ENCODE results near the gene ZCCHC7. TPM values are rescaled to one million over a fixed set of nuclear protein-coding genes. Genes with fewer than 3 reads are reported as not detected.

The ZCCHC7 gene
- total and polyA plus RNA-seq, 2 donors (not counting 3 experiments of a cell fraction or from before 2014, with no cell fraction given): 7.4 to 14.8 TPM

DNA sequence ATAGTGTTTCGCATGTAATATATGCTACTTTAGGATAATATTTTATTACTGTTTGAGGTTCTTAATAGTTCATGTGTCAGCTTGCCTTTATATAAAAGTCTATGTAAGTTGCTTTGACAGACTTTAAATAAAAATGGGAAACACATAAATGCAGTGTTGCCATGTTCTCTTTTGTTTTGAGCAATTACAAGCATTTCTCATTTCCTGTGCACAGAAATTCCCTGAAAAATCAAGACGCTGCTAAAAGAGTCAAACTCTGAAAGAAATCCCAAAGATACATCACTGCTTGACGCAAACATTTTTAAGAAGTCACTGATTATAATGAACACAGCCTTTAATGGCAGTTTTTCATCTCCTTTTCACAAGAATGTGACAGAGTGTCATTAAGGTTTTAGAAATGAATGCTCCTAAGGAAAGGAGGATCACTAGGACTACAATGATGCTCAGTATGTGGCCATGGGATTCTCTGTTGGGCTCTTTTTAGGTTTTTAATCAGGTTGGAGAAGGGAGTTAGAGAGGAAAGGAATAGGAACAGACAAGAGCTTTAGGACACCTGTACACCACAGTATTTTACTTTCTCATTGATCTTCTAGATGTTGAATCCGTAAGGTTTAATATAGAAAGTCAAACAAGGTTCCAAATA lies 29.4 kb downstream of the ZCCHC7 start:
- ChIA-PET CTCF (no interaction called here), POLR2A (no interaction called here)
- FAIRE-seq: no peak
- no peaks in the 10 kb centered on the region for H3K36me3 ChIP-seq (ENCODE audit: control insufficient read depth in 2 of 2, extremely low read depth in 1 of 2, insufficient read depth in 2 of 2, low read length in 2 of 2)
- peaks cover 13% of the 10 kb centered on the region for H3K4me1 ChIP-seq (ENCODE audit: control insufficient read depth, extremely low read depth, insufficient read depth, low read length)
- H3K9me3 ChIP-seq (replicated peaks; ENCODE audit: control insufficient read depth, insufficient read depth, low read length): no peaks in the 10 kb centered on the region
- DNase-seq (ENCODE audit: low read depth, low spot score): peak; percentile 54
- no peak overlapping the region for H2AFZ ChIP-seq (ENCODE audit: low read depth, low read length)
- no peak overlapping the region for H3K9ac ChIP-seq (replicated peaks; ENCODE audit: extremely low read depth, insufficient read depth, low read length)
- H3K27me3 ChIP-seq (ENCODE audit: control insufficient read depth in 2 of 2, insufficient read depth in 2 of 2, low read length in 2 of 2): no peaks in the 10 kb centered on the region
- no peak overlapping the region for H3K4me3 ChIP-seq (replicated peaks in 1 of 3; ENCODE audit: insufficient read depth in 1 of 3, low read depth in 1 of 3, low read length in 3 of 3)
- intact Hi-C loops (cut with micrococcal nuclease) (no loop called here), dilution Hi-C loops (cut with MboI; ENCODE audit: extremely low pct_ligation_motif_present, low sequenced_read_pairs) (no loop called here)
- H3K27ac ChIP-seq (ENCODE audit: insufficient read depth, low read depth, low read length): no peak overlapping the region
- no peaks in the 10 kb centered on the region for H3K79me2 ChIP-seq (ENCODE audit: control insufficient read depth, insufficient read depth, low read length)
- no peak overlapping the region for H3K4me2 ChIP-seq (ENCODE audit: insufficient read depth, low read length)
- BruUV-seq (replicated peaks): no TSS peak
- TF ChIP-seq POLR2A (IDR thresholded peaks at IDR 0.05; ENCODE audit: low read depth, low read length): no peak
- no peak for TF ChIP-seq GATA2 (IDR thresholded peaks at IDR 0.05; ENCODE audit: insufficient read depth, insufficient read length, low read depth, low read length)
- TF ChIP-seq FOS (IDR thresholded peaks at IDR 0.05; ENCODE audit: borderline replicate concordance, insufficient read depth, low read length): no peak
- TF ChIP-seq MYC (IDR thresholded peaks at IDR 0.05; ENCODE audit: low read depth, low read length): no peak
- TF ChIP-seq EZH2 (IDR thresholded peaks at IDR 0.05; ENCODE audit: borderline replicate concordance, low read depth, low read length, severe bottlenecking): no peak
- TF ChIP-seq POLR2AphosphoS5 (IDR thresholded peaks at IDR 0.05; ENCODE audit: insufficient read depth, low read depth, low read length): no peak
- TF ChIP-seq, protein P1, sequence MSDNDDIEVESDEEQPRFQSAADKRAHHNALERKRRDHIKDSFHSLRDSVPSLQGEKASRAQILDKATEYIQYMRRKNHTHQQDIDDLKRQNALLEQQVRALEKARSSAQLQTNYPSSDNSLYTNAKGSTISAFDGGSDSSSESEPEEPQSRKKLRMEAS (IDR thresholded peaks at IDR 0.05; ENCODE audit: insufficient read depth, insufficient read length): no peak
- no peak for TF ChIP-seq JUN (IDR thresholded peaks at IDR 0.05; ENCODE audit: borderline replicate concordance, insufficient read depth, insufficient read length, low read depth)
- TF ChIP-seq CTCF (IDR thresholded peaks at IDR 0.05; ENCODE audit: extremely low read depth in 1 of 2, insufficient read depth in 1 of 2, low read depth in 1 of 2, low read length in 2 of 2): no peak
- H3K9me1 ChIP-seq (replicated peaks; ENCODE audit: control insufficient read depth, extremely low read depth, insufficient read depth, low read length): no peaks in the 10 kb centered on the region
- H4K20me1 ChIP-seq (replicated peaks; ENCODE audit: control insufficient read depth, extremely low read depth, insufficient read depth, low read length): no peaks in the 10 kb centered on the region
